Uterus (tissue), 2 donors: Measurements from ENCODE around the gene TMX4.

ENCODE experiments used
- CTCF ChIP-seq, 4 experiments: fragments of 200-600 bp in 2 of 4; fragments of 450-650 bp in 2 of 4; sonication (generic) in 2 of 4; IDR thresholded peaks; one replicate each; pipeline ENCODE4 v1.5.1; 2016 to 2019; ENCODE audit warnings: antibody characterized with exemption in 4 of 4, mild to moderate bottlenecking in 2 of 4, moderate library complexity in 1 of 4
- POLR2A ChIP-seq, 2 donors: fragments of 450-650 bp; IDR thresholded peaks; one replicate each; pipeline ENCODE4 v1.6.1; 2016; ENCODE audit warnings: antibody characterized with exemption in 2 of 2, mild to moderate bottlenecking in 1 of 2, moderate library complexity in 1 of 2

GRCh38 chr20:7990385-7990784 is 29.2 kb downstream of the TMX4 start:
- no peak for TF ChIP-seq CTCF (IDR thresholded peaks at IDR 0.05)
- TF ChIP-seq POLR2A (IDR thresholded peaks at IDR 0.05), result no peak
